Mononuclear cell (primary cell): ENCODE data around the gene EBP. TPM values are rescaled to one million over a fixed set of nuclear protein-coding genes. Genes with fewer than 3 reads are reported as not detected.
A peak's percentile ranks its signal among the peaks of the same experiment; 100 is the strongest.
"Not testable (repeated sequence)": the region's sequence is repeated elsewhere in the genome, so short reads cannot be mapped to it uniquely, and the experiment has no call there.

Experiments used
- H3K27me3 ChIP-seq: 2 replicates; pipeline ENCODE4 v1.6.0; 2011; ENCODE audit warnings: low read length, control low read depth; ENCODE audit not compliant: insufficient read depth
- H3K4me1 ChIP-seq: 2 replicates; pipeline ENCODE4 v1.5.1; 2011; ENCODE audit warnings: mild to moderate bottlenecking, low read length, control low read depth; ENCODE audit not compliant: insufficient read depth
- H3K4me3 ChIP-seq: 2 replicates; pipeline ENCODE4 v1.5.1; 2011; ENCODE audit warnings: mild to moderate bottlenecking, low read length, moderate library complexity
- H3K9me3 ChIP-seq: 2 replicates; pipeline ENCODE4 v1.5.1; 2011; ENCODE audit warnings: low read depth, mild to moderate bottlenecking, control low read depth, low read length
- total RNA-seq: library from RNA; depleted of rRNA; stranded (reverse); fragments of >200 nt; gene quantifications from one replicate; pipeline ENCODE4 v1.2.3, GENCODE V29; 2012

Gene EBP
- total RNA-seq, 1 donor, result 27.6 TPM

- Histone ChIP-seq H3K9me3 (no peaks in the 10 kb centered on the region), H3K4me1 (peaks cover 11% of the 10 kb centered on the region), H3K27me3 (no peaks in the 10 kb centered on the region), H3K4me3 (peak overlapping the region; percentile 62)
These were observed 12.4 kb upstream of the EBP start for GRCh38 chrX:48509245-48509590.

GRCh38 chrX:48509619-48510018 is 12.0 kb upstream of the EBP start:
- H3K4me3 ChIP-seq, result peak overlapping the region; percentile 62
- H3K9me3 ChIP-seq, result no peaks in the 10 kb centered on the region
- H3K27me3 ChIP-seq, result no peaks in the 10 kb centered on the region
- H3K4me1 ChIP-seq, result peaks cover 11% of the 10 kb centered on the region

- Histone ChIP-seq H3K4me1 (peaks cover 11% of the 10 kb centered on the region), H3K4me3 (no peak overlapping the region), H3K9me3 (no peaks in the 10 kb centered on the region), H3K27me3 (no peaks in the 10 kb centered on the region)
These were observed 10.0 kb upstream of the EBP start for GRCh38 chrX:48511560-48511959.

GRCh38 chrX:48512371-48512935 is 9.2 kb upstream of the EBP start:
- peaks cover 11% of the 10 kb centered on the region for H3K4me1 ChIP-seq
- H3K9me3 ChIP-seq, result no peaks in the 10 kb centered on the region
- no peak overlapping the region for H3K4me3 ChIP-seq

GRCh38 chrX:48513670-48514069 is 7.9 kb upstream of the EBP start:
- no peaks in the 10 kb centered on the region for H3K27me3 ChIP-seq
- H3K9me3 ChIP-seq, result no peaks in the 10 kb centered on the region
- H3K4me1 ChIP-seq, result peaks cover 11% of the 10 kb centered on the region
- H3K4me3 ChIP-seq, result no peak overlapping the region

More at GRCh38 chrX:48512371-48512935, 9.2 kb upstream of the EBP start:
- H3K27me3 ChIP-seq, result no peaks in the 10 kb centered on the region

GRCh38 chrX:48514126-48514806 is 7.3 kb upstream of the EBP start:
- H3K9me3 ChIP-seq, result no peaks in the 10 kb centered on the region
- H3K27me3 ChIP-seq, result no peaks in the 10 kb centered on the region
- H3K4me3 ChIP-seq, result no peak overlapping the region
- peaks cover 9% of the 10 kb centered on the region for H3K4me1 ChIP-seq

GRCh38 chrX:48514868-48515460 is 6.6 kb upstream of the EBP start:
- peaks cover 2% of the 10 kb centered on the region for H3K4me1 ChIP-seq
- H3K27me3 ChIP-seq, result no peaks in the 10 kb centered on the region
- H3K4me3 ChIP-seq, result no peak overlapping the region
- no peaks in the 10 kb centered on the region for H3K9me3 ChIP-seq

- no peak overlapping the region for H3K4me3 ChIP-seq
- H3K4me1 ChIP-seq, result peaks cover 7% of the 10 kb centered on the region
- H3K9me3 ChIP-seq, result no peaks in the 10 kb centered on the region
- no peaks in the 10 kb centered on the region for H3K27me3 ChIP-seq
These were observed 5.8 kb upstream of the EBP start for GRCh38 chrX:48515842-48516241.

GRCh38 chrX:48516285-48516684 is 5.3 kb upstream of the EBP start:
- H3K4me3 ChIP-seq, result no peak overlapping the region
- no peaks in the 10 kb centered on the region for H3K9me3 ChIP-seq
- H3K27me3 ChIP-seq, result no peaks in the 10 kb centered on the region
- peaks cover 12% of the 10 kb centered on the region for H3K4me1 ChIP-seq

- peaks cover 13% of the 10 kb centered on the region for H3K4me1 ChIP-seq
- no peak overlapping the region for H3K4me3 ChIP-seq
- H3K9me3 ChIP-seq, result no peaks in the 10 kb centered on the region
- no peaks in the 10 kb centered on the region for H3K27me3 ChIP-seq
These were observed 4.6 kb upstream of the EBP start for GRCh38 chrX:48516987-48517386.

- peaks cover 30% of the 10 kb centered on the region for H3K4me1 ChIP-seq
- H3K27me3 ChIP-seq, H3K9me3 ChIP-seq, H3K4me3 ChIP-seq: not testable (repeated sequence)
These were observed 2.1 kb upstream of the EBP start for GRCh38 chrX:48519481-48519880.

GRCh38 chrX:48520455-48520854 is 1.2 kb upstream of the EBP start:
- Histone ChIP-seq H3K9me3 (no peaks in the 10 kb centered on the region), H3K4me3 (no peak overlapping the region), H3K4me1 (peaks cover 30% of the 10 kb centered on the region), H3K27me3 (no peaks in the 10 kb centered on the region)

- Histone ChIP-seq H3K27me3 (no peaks in the 10 kb centered on the region), H3K4me3 (peak overlapping the region; percentile 49), H3K4me1 (peaks cover 30% of the 10 kb centered on the region), H3K9me3 (no peaks in the 10 kb centered on the region)
These were observed 644 bp upstream of the EBP start for GRCh38 chrX:48520976-48521352.

GRCh38 chrX:48522291-48522690 is 683 bp downstream of the EBP start:
- peaks cover 30% of the 10 kb centered on the region for H3K4me1 ChIP-seq
- H3K4me3 ChIP-seq, result peak overlapping the region; percentile 49
- H3K9me3 ChIP-seq, result no peaks in the 10 kb centered on the region
- H3K27me3 ChIP-seq, result no peaks in the 10 kb centered on the region

- H3K9me3 ChIP-seq, result no peaks in the 10 kb centered on the region
- H3K4me3 ChIP-seq, result no peak overlapping the region
- peaks cover 30% of the 10 kb centered on the region for H3K4me1 ChIP-seq
- H3K27me3 ChIP-seq, result no peaks in the 10 kb centered on the region
These were observed 2.1 kb downstream of the EBP start for GRCh38 chrX:48523682-48524081.

GRCh38 chrX:48525853-48526252 is 4.2 kb downstream of the EBP start:
- not testable (repeated sequence) for H3K4me3 ChIP-seq, H3K27me3 ChIP-seq, H3K9me3 ChIP-seq
- H3K4me1 ChIP-seq, result peaks cover 23% of the 10 kb centered on the region
